Esophagus muscularis mucosa (tissue), 4 donors: ENCODE data around the gene RSL1D1. TPM values are rescaled to one million over a fixed set of nuclear protein-coding genes. Genes with fewer than 3 reads are reported as not detected.

Experiments used
- DNase-seq: peaks from one replicate; pipeline ENCODE4 v3.0.0-alpha.2; 2017; ENCODE audit errors: extremely low spot score
- H3K27ac ChIP-seq, 4 donors: fragments of 200-600 bp; sonication (generic); replicated peaks in 1 of 4; 1 replicate in 3 of 4; 2 replicates in 1 of 4; pipeline ENCODE4 v1.5.1; 2016 to 2019; ENCODE audit warnings: mild to moderate bottlenecking in 1 of 4
- H3K27me3 ChIP-seq, 4 donors: fragments of 200-600 bp; sonication (generic); one replicate each; pipeline versions ENCODE4 v1.5.1 to v1.6.0; 2016 to 2019
- H3K36me3 ChIP-seq, 4 donors: fragments of 200-600 bp; sonication (generic); one replicate each; pipeline ENCODE4 v1.5.1; 2016 to 2019
- H3K4me1 ChIP-seq, 4 donors: fragments of 200-600 bp; sonication (generic); one replicate each; pipeline ENCODE4 v1.5.1; 2016 to 2019
- H3K4me3 ChIP-seq, 4 donors: fragments of 200-600 bp; sonication (generic); 1 replicate in 2 of 4; 2 replicates in 2 of 4; pipeline ENCODE4 v1.5.1; 2016 to 2019; ENCODE audit warnings: mild to moderate bottlenecking in 4 of 4, moderate library complexity in 1 of 4
- H3K9me3 ChIP-seq, 4 donors: fragments of 200-600 bp; sonication (generic); 1 replicate in 3 of 4; 2 replicates in 1 of 4; pipeline ENCODE4 v1.5.1; 2016 to 2019
- EP300 ChIP-seq: sonication (generic); formaldehyde crosslinking; IDR thresholded peaks from one replicate; pipeline ENCODE4 v1.6.1; 2017; ENCODE audit warnings: antibody characterized with exemption
- POLR2A ChIP-seq: fragments of 450-650 bp; IDR thresholded peaks from one replicate; pipeline ENCODE4 v1.6.1; 2017; ENCODE audit warnings: antibody characterized with exemption, moderate library complexity, mild to moderate bottlenecking, low read depth
- POLR2AphosphoS5 ChIP-seq, 2 donors: sonication (generic); formaldehyde crosslinking; IDR thresholded peaks; one replicate each; pipeline ENCODE4 v1.6.1; 2017; ENCODE audit warnings: antibody characterized with exemption in 2 of 2
- WGBS: methylation state at CpG from one replicate; pipeline ENCODE4 v1.1.5; 2018; 5-methylcytosine and 5-hydroxymethylcytosine counted together
- intact Hi-C: fragments of 100-400 bp; cut with DNase I; formaldehyde crosslinking; loops from one replicate; pipeline ENCODE4 v1.15.1; 2023
- total RNA-seq, 4 donors: library from RNA; depleted of rRNA; stranded (reverse); fragments of >200 nt; gene quantifications; one replicate each; pipeline versions ENCODE4 v1.1.0 to v1.2.1, GENCODE V29; 2016
- TF ChIP-seq, protein P1 (sequence below), 3 experiments: fragments of 200-600 bp in 2 of 3; fragments of 450-650 bp in 1 of 3; sonication (generic) in 2 of 3; IDR thresholded peaks; one replicate each; pipeline ENCODE4 v1.5.1; 2017 to 2019; ENCODE audit warnings: antibody characterized with exemption in 3 of 3, mild to moderate bottlenecking in 2 of 3, moderate library complexity in 1 of 3

The RSL1D1 gene
- total RNA-seq, 4 donors from 2014 or later: 73.9 to 125 (median 97.1) TPM

GRCh38 chr16:11892761-11893160 is 41.4 kb upstream of the RSL1D1 start:
- intact Hi-C loops: no loop called here

DNA sequence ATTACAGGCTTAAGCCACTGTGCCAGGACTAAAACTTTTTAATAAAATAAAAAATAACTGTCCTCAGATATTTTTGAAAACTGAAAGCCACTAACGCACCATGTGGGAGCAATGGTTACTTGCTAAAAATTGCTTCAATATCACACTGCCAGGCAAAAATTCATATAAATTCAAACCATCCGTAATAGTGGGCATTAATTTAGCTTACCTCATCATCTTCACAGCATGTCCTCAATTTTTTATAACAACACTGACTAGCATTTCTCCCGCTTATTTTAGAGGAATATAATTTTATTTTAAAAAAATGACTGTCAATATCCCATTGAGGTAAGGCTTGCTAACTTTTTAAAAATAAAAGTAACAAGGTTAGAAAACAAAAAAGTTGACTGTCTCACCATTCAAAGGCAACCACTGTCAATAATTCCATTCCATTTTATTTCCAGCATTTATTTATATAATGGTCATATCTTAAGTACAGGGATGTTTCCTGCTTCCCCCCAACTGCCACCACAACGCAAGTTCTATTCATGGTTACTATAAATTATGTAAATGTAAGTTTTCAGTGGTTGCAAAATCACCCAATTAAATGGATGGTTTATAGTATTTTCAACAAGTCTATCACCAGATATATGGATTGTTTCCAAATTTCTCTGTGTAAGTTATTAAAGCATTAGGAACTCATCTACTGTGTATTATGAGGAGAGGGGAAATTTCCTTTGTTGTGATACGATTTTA is 39.1 kb upstream of the RSL1D1 start:
- peaks cover 24 to 96% (median 75%) of the 10 kb centered on the region in 4 donors for H3K36me3 ChIP-seq
- H3K27me3 ChIP-seq: no peaks in the 10 kb centered on the region
- intact Hi-C loops: no loop called here
- 93% methylated on average over 5 of the region's 5 CpGs for WGBS
- no peak overlapping the region for H3K27ac ChIP-seq
- no peak for TF ChIP-seq POLR2AphosphoS5 (IDR thresholded peaks at IDR 0.05)
- no peak for DNase-seq
- no peaks in the 10 kb centered on the region for H3K9me3 ChIP-seq
- H3K4me3 ChIP-seq: no peak overlapping the region
- no peaks in the 10 kb centered on the region for H3K4me1 ChIP-seq

More at GRCh38 chr16:11892761-11893160, 41.4 kb upstream of the RSL1D1 start:
- Histone ChIP-seq H3K4me1 (peaks cover 0 to 11% (median 3%) of the 10 kb centered on the region in 4 donors), H3K27me3 (no peaks in the 10 kb centered on the region), H3K36me3 (peaks cover 16 to 78% (median 67%) of the 10 kb centered on the region in 4 donors), H3K9me3 (no peaks in the 10 kb centered on the region), H3K4me3 (no peak overlapping the region), H3K27ac (no peak overlapping the region)
- 70% methylated on average over 4 of the region's 4 CpGs for WGBS
- TF ChIP-seq POLR2AphosphoS5 (IDR thresholded peaks at IDR 0.05) (no peak), POLR2A (no peak), EP300 (no peak)
- TF ChIP-seq, protein P1, sequence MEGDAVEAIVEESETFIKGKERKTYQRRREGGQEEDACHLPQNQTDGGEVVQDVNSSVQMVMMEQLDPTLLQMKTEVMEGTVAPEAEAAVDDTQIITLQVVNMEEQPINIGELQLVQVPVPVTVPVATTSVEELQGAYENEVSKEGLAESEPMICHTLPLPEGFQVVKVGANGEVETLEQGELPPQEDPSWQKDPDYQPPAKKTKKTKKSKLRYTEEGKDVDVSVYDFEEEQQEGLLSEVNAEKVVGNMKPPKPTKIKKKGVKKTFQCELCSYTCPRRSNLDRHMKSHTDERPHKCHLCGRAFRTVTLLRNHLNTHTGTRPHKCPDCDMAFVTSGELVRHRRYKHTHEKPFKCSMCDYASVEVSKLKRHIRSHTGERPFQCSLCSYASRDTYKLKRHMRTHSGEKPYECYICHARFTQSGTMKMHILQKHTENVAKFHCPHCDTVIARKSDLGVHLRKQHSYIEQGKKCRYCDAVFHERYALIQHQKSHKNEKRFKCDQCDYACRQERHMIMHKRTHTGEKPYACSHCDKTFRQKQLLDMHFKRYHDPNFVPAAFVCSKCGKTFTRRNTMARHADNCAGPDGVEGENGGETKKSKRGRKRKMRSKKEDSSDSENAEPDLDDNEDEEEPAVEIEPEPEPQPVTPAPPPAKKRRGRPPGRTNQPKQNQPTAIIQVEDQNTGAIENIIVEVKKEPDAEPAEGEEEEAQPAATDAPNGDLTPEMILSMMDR (IDR thresholded peaks at IDR 0.05): no peak
- no peak for DNase-seq

- H3K4me3 ChIP-seq: no peak overlapping the region
- no peaks in the 10 kb centered on the region for H3K27me3 ChIP-seq
- peaks cover 35 to 98% (median 83%) of the 10 kb centered on the region in 4 donors for H3K36me3 ChIP-seq
- no peaks in the 10 kb centered on the region for H3K9me3 ChIP-seq
- WGBS: 88% methylated on average over 6 of the region's 6 CpGs
- H3K27ac ChIP-seq: no peak overlapping the region
- DNase-seq: no peak
- intact Hi-C loops: no loop called here
- H3K4me1 ChIP-seq: no peaks in the 10 kb centered on the region
- TF ChIP-seq EP300 (no peak), POLR2AphosphoS5 (IDR thresholded peaks at IDR 0.05) (no peak), POLR2A (no peak)
- TF ChIP-seq, protein P1 (IDR thresholded peaks at IDR 0.05): no peak
Observed at GRCh38 chr16:11886881-11887280, 35.5 kb upstream of the RSL1D1 start.

GRCh38 chr16:11884035-11884434 is 32.7 kb upstream of the RSL1D1 start:
- WGBS: 97% methylated on average over 5 of the region's 5 CpGs
- intact Hi-C loops: no loop called here

GRCh38 chr16:11880007-11880406 is 28.7 kb upstream of the RSL1D1 start:
- TF ChIP-seq POLR2A: no peak
- TF ChIP-seq POLR2AphosphoS5 (IDR thresholded peaks at IDR 0.05): no peak
- TF ChIP-seq, protein P1 (IDR thresholded peaks at IDR 0.05): no peak
- no peak for TF ChIP-seq EP300
- peaks cover 45 to 100% (median 86%) of the 10 kb centered on the region in 4 donors for H3K36me3 ChIP-seq
- intact Hi-C loops: no loop called here

More at GRCh38 chr16:11884035-11884434, 32.7 kb upstream of the RSL1D1 start:
- no peaks in the 10 kb centered on the region for H3K9me3 ChIP-seq
- TF ChIP-seq, protein P1 (IDR thresholded peaks at IDR 0.05): no peak
- TF ChIP-seq POLR2AphosphoS5 (IDR thresholded peaks at IDR 0.05) (no peak), EP300 (no peak), POLR2A (no peak)
- H3K27ac ChIP-seq: no peak overlapping the region
- H3K4me1 ChIP-seq: no peaks in the 10 kb centered on the region
- no peak for DNase-seq
- no peak overlapping the region for H3K4me3 ChIP-seq
- peaks cover 35 to 100% (median 85%) of the 10 kb centered on the region in 4 donors for H3K36me3 ChIP-seq
- H3K27me3 ChIP-seq: no peaks in the 10 kb centered on the region

More at GRCh38 chr16:11880007-11880406, 28.7 kb upstream of the RSL1D1 start:
- H3K9me3 ChIP-seq: no peaks in the 10 kb centered on the region
- WGBS: 90% methylated on average over 5 of the region's 5 CpGs
- no peak overlapping the region for H3K27ac ChIP-seq
- peaks cover 0 to 5% (median 0%) of the 10 kb centered on the region in 4 donors for H3K4me1 ChIP-seq
- H3K27me3 ChIP-seq: no peaks in the 10 kb centered on the region
- DNase-seq: no peak
- no peak overlapping the region for H3K4me3 ChIP-seq
